Measurements from ENCODE around the gene THEM4.

- no peak for TF ChIP-seq EP300 (IDR thresholded peaks at IDR 0.05)
- no peak for TF ChIP-seq CTCF (IDR thresholded peaks at IDR 0.05)
- no peak for TF ChIP-seq POLR2AphosphoS5 (IDR thresholded peaks at IDR 0.05)
- no peak for TF ChIP-seq POLR2A (IDR thresholded peaks at IDR 0.05; ENCODE audit: low read depth)
Measured at GRCh38 chr1:151918819-151919610, 9.7 kb upstream of the THEM4 start.
